ENCODE results near the gene RAB31.

DNA sequence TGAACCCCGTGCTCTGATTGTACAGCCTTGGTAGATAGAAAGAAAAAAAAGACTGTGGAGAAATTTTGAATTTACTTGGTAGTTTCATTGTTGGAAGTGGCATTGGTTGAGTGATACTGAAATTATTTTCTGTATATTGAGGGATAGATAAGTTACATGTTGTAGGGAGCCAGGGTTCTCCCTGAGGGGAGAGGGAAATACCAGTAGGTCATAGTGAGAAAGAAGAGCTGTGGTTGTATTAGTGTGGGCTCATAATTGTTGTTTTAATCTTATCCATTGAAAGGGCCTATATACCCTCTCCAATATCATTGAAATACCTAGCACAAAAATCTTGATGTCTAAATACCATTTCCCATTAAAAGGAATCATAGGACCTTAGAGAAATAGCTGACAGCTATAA, 16.9 kb upstream of the RAB31 start:
- TF ChIP-seq, protein P1, sequence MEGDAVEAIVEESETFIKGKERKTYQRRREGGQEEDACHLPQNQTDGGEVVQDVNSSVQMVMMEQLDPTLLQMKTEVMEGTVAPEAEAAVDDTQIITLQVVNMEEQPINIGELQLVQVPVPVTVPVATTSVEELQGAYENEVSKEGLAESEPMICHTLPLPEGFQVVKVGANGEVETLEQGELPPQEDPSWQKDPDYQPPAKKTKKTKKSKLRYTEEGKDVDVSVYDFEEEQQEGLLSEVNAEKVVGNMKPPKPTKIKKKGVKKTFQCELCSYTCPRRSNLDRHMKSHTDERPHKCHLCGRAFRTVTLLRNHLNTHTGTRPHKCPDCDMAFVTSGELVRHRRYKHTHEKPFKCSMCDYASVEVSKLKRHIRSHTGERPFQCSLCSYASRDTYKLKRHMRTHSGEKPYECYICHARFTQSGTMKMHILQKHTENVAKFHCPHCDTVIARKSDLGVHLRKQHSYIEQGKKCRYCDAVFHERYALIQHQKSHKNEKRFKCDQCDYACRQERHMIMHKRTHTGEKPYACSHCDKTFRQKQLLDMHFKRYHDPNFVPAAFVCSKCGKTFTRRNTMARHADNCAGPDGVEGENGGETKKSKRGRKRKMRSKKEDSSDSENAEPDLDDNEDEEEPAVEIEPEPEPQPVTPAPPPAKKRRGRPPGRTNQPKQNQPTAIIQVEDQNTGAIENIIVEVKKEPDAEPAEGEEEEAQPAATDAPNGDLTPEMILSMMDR (conservative IDR thresholded peaks at IDR 0.05; ENCODE audit: low read depth, low read length), result no peak
- TF ChIP-seq EZH2 (IDR thresholded peaks at IDR 0.05; ENCODE audit: borderline replicate concordance, low read depth, low read length, poor library complexity, severe bottlenecking), result no peak
